Mucosa of gallbladder (tissue), 1 donor: ENCODE results near the gene ITIH4. TPM values are rescaled to one million over a fixed set of nuclear protein-coding genes. Genes with fewer than 3 reads are reported as not detected.
"Not testable (repeated sequence)": the region's sequence is repeated elsewhere in the genome, so short reads cannot be mapped to it uniquely, and the experiment has no call there.

Experiments
- DNase-seq: peaks from one replicate; pipeline ENCODE4 v3.0.0-alpha.2; 2020; ENCODE audit warnings: low spot score
- total RNA-seq: library from RNA; stranded (reverse); gene quantifications from one replicate; pipeline ENCODE4 v1.2.1, GENCODE V29; 2021
- donor health status: DM: no; HTN: no; CAD: no.

ITIH4 gene
- total RNA-seq, 1 donor from 2014 or later, result 10.2 TPM

DNA sequence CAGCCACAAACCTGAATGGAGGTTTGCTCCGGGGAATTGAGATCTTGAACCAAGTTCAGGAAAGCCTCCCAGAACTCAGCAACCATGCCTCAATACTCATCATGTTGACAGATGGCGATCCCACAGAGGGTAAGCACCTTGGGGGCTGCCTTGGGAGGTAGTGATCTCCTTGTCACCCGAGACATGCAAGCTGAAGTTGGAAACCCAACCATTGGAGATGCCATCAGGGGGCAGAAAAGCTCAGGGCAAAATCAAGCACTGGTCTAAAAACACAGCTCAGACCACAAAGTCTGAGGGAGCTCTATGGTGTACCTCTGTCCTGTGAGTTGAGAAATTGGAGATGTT lies 47.3 kb downstream of the ITIH4 start:
- no peak for DNase-seq

GRCh38 chr3:52782412-52783210 lies 47.9 kb downstream of the ITIH4 start:
- DNase-seq, result no peak

GRCh38 chr3:52781741-52782140 lies 48.7 kb downstream of the ITIH4 start:
- no peak for DNase-seq

GRCh38 chr3:52779837-52780585 lies 50.5 kb downstream of the ITIH4 start:
- DNase-seq, result no peak

DNA sequence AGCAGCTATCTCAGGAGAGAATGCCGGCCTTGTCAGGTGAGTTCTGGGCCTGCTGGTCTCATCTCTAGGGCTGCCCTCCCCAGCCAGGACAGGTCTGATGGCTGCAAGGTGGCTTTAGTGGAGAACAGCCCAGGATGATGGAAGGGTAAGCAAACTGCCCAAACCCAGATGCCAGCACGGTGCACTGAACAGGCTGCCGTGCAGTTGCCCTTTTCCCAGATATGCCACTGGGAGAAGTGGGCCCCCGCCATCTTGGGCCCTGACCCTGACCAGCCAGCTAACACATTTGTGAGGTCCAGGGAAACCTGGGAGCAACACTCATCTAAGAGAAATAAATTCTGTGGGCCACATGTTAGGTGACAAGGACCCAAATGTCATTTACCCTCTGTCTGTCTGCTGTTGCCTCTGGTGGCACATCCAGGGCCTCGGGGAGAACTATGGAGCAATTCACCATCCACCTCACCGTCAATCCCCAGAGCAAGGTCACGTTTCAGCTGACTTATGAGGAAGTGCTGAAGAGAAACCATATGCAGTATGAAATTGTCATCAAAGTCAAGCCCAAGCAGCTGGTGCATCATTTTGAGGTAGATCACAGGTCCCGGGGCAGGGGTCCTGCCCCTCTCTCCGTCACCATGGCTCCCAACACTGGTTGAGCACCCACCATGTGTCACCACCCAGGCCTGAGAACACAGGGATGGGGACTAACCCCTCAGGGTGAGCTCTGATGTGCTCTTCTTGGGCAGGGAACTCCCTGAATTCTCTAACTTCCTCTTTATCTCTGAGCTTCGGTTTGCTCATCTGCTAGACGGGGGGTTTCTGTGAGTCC lies 51.2 kb downstream of the ITIH4 start:
- DNase-seq, result no peak

DNA sequence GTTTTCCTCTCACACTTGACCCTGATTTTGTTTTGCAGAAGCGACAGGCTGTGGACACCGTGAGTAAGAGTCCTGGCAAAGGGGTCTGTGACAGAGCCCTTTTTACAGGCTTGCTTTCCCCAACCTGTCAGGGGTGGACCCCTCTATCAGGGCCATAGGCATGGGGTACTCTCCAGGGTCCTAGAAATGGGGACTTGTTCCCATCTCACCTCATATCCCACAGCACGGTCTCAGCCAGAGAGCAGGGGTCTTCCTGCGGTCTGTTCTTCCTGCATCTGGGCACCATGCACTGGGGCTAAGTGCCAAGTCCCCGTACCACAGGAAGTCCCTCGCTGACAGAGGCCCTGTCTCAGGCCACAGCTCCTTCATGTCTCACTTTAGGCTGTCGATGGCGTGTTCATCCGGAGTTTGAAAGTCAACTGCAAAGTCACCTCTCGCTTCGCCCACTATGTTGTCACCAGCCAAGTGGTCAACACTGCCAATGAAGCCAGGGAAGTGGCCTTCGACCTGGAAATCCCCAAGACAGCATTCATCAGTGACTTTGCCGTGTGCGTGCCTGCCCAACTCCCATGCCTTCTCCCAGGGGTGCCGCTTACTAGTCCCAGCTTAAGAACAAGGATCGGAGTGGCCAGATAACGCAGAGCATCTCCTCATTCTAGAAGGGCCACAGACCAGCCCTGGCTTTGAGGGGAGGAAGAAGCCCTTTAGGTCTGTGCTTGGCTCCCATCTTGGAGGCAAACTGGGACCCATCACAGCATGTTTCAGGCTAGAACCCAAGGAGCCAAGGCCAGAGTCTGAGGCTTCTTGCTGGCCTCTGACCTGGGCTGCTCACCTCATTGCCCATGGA lies 52.3 kb downstream of the ITIH4 start:
- no peak for DNase-seq

GRCh38 chr3:52777127-52777958 lies 53.1 kb downstream of the ITIH4 start, which contains the start of gene ITIH1:
TSS of gene ITIH1 (plus strand) at chr3:52777599. CDS start at chr3:52777616, 17 bp downstream.
- no peak for DNase-seq

- not testable (repeated sequence) for DNase-seq
These were observed 54.0 kb downstream of the ITIH4 start for GRCh38 chr3:52776486-52776885.

DNA sequence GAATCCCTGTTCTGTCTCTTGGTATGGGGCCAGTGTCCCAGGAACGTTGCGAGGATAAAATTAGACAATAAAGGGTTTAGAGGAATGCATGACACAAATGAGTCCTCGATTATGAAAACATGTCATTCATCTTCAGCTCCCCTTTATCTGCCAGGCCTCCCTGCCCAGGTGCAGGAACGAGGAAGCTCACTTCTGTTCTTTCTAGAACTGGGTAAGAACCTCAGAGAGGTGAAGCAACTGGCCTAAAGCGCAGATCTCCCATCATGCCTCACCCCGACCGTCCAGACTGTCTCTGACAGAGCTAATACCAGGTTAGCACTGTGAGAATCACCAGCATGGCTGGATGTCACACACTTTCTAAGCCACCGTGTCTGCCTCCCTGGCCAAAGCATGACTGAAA lies 54.6 kb downstream of the ITIH4 start:
- no peak for DNase-seq

DNA sequence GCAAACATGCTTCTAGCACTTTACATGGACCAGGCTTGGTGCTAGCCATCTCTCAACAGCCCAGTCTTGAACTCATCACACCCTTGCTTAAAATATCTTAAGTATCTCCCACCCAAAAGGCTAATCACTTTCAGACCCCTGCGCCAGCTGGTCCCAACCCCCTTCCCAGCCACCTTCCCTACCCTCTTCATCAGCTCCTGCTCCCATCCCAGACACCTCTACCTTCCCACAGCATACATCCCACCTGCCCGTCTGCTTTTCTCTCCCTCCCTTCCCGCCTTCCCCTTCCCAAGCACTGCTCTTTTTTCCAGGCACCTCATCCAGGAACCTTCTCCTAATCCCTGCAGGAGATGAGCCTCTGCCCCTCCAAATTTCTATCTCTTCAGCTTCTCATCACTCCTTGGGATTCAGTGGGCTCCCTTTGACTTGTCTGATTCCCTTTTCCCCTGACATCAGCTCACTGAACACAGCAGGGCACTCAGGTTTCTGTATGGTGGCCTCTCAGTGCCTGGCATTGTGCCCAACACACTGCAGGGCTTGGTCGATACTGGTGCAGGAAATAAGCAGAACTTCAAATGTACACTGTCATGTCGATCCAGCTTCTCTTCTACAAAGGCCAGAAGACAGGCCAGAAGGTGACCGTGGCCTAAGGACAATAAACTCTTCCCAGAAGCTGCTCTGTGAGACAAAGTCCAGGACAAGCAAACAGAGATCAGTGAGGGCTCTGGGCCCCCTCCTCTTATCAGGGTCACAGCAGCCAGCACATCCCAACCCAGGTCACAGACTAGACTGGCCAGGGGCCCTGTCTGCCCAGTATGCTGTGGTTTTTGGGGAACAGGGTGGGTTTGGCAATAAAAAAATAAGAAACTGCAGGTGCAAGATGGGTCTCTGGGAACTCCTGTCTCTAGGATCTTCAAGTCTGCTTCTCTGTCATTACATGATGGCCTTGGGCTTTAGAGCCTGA lies 55.3 kb downstream of the ITIH4 start:
- peak; percentile 81 for DNase-seq

DNA sequence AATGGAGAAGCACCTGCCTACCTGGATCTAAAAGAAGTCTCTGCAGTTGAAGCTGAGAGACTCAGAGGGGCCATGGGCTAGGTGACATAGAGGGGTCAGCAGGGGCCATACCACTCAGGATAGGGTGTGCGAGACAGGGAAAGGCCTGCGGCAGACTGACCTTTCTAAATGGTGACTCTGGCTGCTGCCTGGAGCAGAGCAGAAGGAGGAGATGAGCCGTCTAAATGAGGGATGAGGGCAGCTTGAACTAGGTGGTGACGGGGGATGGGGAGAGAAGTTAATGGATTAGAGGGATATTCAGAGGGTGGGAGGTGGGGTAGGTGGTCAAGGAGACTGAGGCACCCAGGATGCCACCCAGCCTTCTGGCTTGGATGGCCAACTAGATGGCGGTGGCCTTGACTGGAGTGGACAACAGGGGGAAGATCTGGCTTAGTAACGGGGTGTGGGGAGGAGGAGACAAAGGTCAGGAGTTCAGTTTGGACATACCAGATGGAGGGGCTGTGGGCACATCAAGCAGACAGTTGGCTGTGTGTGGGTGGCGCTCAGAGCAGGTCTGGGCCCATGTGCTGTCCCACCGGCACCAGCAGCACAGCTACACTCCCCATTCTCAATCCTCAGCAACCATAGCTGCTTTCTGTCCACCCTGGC lies 56.3 kb downstream of the ITIH4 start:
- DNase-seq, result no peak

- no peak for DNase-seq
These were observed 57.0 kb downstream of the ITIH4 start for GRCh38 chr3:52773361-52774065.

DNA sequence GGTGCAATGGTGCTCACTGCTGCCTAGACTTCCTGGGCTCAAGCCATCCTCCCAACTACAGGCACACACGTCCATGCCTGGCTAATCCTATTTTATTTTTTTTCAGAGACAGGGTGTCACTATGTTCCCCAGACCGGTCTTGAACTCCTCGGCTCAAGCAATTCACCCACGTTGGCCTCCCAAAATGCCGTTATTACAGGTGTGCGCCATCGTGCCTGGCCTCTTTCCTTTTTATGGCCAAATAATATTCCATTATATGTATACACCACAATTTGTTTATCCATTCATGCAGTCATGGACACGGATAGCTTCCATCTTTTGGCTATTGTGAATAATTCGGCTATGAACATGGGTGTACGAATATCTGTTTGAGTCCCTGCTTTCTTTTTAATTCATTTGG lies 58.8 kb downstream of the ITIH4 start:
- no peak for DNase-seq

GRCh38 chr3:52771334-52771681 lies 59.2 kb downstream of the ITIH4 start:
- DNase-seq, result no peak

DNA sequence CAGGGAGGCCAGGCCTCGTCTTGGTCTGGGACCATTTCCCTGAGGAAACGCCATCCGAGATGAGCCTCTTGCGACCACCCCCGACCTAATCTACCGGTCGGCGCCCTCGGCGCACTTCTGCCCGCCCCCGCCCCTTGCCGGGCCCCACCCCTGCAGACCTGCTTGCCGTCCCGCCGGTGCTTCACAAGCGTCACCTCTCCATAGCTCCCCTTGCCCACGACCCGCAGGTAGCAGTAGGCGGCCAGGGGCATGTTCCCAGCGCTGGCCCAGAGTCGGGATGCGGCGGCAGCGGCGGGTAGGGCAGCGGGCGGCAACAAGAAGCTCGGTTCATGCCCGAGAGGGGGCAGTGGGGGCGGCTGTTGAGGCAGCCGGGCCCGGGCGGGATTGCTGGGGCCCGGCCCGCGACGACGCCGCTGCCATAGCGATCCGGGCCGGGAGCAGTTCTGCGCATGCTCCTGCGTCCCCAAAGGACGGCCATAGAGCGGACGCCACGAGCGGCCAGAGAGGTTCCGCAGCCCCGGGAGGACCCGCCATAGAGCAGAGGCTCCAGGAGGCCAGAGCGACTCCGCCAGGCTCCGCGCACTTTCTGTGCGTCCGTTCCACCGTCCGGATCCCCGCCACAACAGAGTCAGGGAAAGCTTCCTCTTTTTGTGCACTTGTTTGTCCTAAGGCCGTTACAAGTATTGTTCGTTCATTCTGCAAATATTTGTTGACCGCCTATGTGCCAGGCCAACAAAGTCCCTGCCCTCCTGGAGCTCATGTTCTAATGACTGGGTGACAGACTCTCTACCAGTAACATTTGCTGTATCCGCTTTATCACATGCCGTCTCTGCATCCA lies 59.8 kb downstream of the ITIH4 start, which contains the start of gene NEK4:
TSS of gene NEK4 (minus strand) at position 445 of the 838 bp plus-strand sequence. CDS start at position 251, 194 bp downstream.
- peak; percentile 94 for DNase-seq

DNA sequence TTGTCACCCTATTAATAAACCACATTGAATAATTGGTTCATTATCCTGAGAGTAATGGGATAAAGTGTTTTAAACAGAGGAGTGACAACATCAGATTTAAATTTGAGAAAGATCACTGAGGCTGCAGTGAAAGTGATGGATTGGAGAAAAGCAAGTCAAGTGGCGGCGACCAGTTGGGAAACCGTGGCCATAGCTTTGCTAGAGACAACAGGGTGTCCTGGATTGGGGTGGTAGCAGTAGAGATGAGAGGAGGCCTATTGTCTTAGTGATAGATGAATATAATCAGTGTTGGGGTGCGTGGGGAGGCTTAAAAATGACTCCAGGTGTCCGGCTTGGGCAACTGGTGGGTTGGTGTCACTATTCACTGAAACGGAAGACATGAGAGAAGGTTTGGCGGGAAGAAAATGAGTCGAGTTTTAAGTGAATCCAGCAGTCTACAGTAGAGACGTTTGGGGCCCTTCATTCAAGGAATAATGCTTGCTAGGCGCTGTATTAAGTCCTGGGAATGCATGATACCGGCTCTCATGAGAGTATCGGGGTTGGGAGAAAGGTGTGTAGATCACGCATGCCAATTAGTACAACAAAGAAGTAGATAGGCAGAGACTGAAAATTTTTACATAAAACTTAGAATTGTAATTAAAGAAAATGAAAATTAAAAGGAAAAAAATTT lies 60.6 kb downstream of the ITIH4 start:
- DNase-seq, result no peak

DNA sequence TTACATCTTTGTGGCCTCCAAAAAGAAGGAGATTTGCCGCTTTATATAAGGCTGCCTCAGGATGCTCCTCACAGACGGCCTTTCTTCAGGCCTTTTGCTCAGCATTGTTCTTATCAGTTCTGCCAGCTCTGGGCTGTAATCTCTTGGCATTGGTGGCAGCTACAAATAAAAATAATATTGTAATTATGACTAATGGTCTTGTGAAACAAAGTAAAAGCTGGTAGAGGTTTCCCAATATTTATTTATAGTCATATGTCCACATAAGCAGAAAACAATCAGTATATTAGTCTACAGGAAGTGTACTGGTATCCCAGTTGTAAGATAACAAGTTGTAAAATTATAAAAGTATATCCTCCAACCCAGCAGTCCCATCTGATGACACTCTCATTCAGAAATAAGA lies 67.0 kb downstream of the ITIH4 start:
- no peak for DNase-seq
